Mesothelial cell of epicardium (in vitro differentiated cells): ENCODE measurements around the gene SLC38A2. TPM values are rescaled to one million over a fixed set of nuclear protein-coding genes. Genes with fewer than 3 reads are reported as not detected.

Experiments used
- DNase-seq, 2 experiments: peaks; one replicate each; pipeline ENCODE4 v3.0.0; 2021; ENCODE audit warnings: low spot score in 2 of 2; ENCODE audit not compliant: unreplicated experiment in 2 of 2
- H3K27ac Mint-ChIP-seq: 2 replicates; pipeline ENCODE4 v1.8.0; 2021; ENCODE audit warnings: mixed read lengths
- H3K27me3 Mint-ChIP-seq: 2 replicates; pipeline ENCODE4 v1.8.0; 2021; ENCODE audit warnings: low read depth, mixed read lengths
- H3K36me3 Mint-ChIP-seq: 2 replicates; pipeline ENCODE4 v1.8.0; 2021; ENCODE audit warnings: mixed read lengths
- H3K4me1 Mint-ChIP-seq: 2 replicates; pipeline ENCODE4 v1.8.0; 2021; ENCODE audit warnings: mixed read lengths
- H3K4me3 Mint-ChIP-seq: 2 replicates; pipeline ENCODE4 v1.8.0; 2021; ENCODE audit warnings: mild to moderate bottlenecking, moderate library complexity, mixed read lengths
- H3K9me3 Mint-ChIP-seq: 2 replicates; pipeline ENCODE4 v1.8.0; 2021; ENCODE audit warnings: mixed read lengths
- total RNA-seq: library from RNA; stranded (reverse); gene quantifications from 3 replicates; pipeline ENCODE4 v1.2.1, GENCODE V29; 2021
- TF ChIP-seq, protein P1 (sequence below): fragments of 200-600 bp; sonication (generic); IDR thresholded peaks from one replicate; pipeline ENCODE4 v1.5.0; 2021; ENCODE audit warnings: antibody characterized with exemption; ENCODE audit not compliant: unreplicated experiment

Gene SLC38A2
- total RNA-seq, 1 donor from 2014 or later, result 256 TPM

- no peak overlapping the region for H3K27ac Mint-ChIP-seq
- H3K36me3 Mint-ChIP-seq, result peaks cover 7% of the 10 kb centered on the region
- no peak for DNase-seq
- H3K9me3 Mint-ChIP-seq, result no peaks in the 10 kb centered on the region
- no peak overlapping the region for H3K4me3 Mint-ChIP-seq
- TF ChIP-seq, protein P1, sequence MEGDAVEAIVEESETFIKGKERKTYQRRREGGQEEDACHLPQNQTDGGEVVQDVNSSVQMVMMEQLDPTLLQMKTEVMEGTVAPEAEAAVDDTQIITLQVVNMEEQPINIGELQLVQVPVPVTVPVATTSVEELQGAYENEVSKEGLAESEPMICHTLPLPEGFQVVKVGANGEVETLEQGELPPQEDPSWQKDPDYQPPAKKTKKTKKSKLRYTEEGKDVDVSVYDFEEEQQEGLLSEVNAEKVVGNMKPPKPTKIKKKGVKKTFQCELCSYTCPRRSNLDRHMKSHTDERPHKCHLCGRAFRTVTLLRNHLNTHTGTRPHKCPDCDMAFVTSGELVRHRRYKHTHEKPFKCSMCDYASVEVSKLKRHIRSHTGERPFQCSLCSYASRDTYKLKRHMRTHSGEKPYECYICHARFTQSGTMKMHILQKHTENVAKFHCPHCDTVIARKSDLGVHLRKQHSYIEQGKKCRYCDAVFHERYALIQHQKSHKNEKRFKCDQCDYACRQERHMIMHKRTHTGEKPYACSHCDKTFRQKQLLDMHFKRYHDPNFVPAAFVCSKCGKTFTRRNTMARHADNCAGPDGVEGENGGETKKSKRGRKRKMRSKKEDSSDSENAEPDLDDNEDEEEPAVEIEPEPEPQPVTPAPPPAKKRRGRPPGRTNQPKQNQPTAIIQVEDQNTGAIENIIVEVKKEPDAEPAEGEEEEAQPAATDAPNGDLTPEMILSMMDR, result no peak
- peaks cover 11% of the 10 kb centered on the region for H3K4me1 Mint-ChIP-seq
- H3K27me3 Mint-ChIP-seq, result no peaks in the 10 kb centered on the region
These were observed 18.3 kb downstream of the SLC38A2 start for GRCh38 chr12:46354111-46354801.

DNA sequence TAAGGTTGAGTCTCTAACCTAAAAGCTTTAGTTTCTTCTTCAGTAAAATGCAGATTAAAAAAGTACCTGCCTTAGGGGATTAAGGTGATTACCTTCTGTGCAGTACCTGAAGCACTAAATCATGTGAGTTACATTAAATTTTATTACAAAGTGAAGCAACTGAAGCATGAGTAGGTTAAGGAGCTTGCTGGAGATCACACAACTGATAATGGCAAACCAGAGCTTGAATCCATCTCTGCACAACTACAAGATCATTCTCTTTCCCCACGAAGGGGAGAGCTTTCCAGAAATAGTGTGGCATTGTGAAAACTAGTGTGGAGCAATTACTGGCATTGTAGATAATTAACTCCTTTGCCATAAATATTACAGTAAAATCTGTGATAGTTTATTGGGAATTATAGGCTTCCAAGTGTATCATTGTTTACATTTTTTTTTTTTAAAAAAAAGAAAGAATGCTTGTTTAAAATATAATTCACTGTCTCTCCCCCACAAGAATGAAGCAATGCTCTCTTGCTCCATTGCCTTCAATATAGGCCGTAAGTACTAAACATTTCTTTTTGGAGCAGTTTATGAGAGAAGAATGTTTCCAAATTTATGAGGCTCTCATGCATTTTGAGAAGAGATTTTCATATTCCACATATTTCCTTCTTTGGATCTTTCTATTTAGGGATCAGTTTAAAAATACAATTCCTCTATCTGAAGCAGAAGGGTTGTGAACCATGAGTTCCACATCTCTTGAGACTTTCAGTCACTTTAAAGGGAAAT lies 20.5 kb downstream of the SLC38A2 start:
- no peaks in the 10 kb centered on the region for H3K9me3 Mint-ChIP-seq
- no peaks in the 10 kb centered on the region for H3K27me3 Mint-ChIP-seq
- no peak for DNase-seq

GRCh38 chr12:46351138-46351537 lies 21.4 kb downstream of the SLC38A2 start:
- no peaks in the 10 kb centered on the region for H3K27me3 Mint-ChIP-seq
- no peaks in the 10 kb centered on the region for H3K9me3 Mint-ChIP-seq
- H3K4me1 Mint-ChIP-seq, result peaks cover 4% of the 10 kb centered on the region
- no peak for DNase-seq
- TF ChIP-seq, protein P1, result no peak
- H3K27ac Mint-ChIP-seq, result no peak overlapping the region
- no peaks in the 10 kb centered on the region for H3K36me3 Mint-ChIP-seq
- no peak overlapping the region for H3K4me3 Mint-ChIP-seq

More for the DNA sequence above, 20.5 kb downstream of the SLC38A2 start:
- Mint-ChIP-seq H3K27ac (no peak overlapping the region), H3K4me1 (peaks cover 4% of the 10 kb centered on the region), H3K4me3 (no peak overlapping the region), H3K36me3 (no peaks in the 10 kb centered on the region)
- TF ChIP-seq, protein P1, result no peak

GRCh38 chr12:46349253-46349652 lies 23.3 kb downstream of the SLC38A2 start:
- Mint-ChIP-seq H3K27me3 (no peaks in the 10 kb centered on the region), H3K27ac (no peak overlapping the region), H3K4me1 (peaks cover 4% of the 10 kb centered on the region), H3K36me3 (no peaks in the 10 kb centered on the region), H3K9me3 (no peaks in the 10 kb centered on the region), H3K4me3 (no peak overlapping the region)
- no peak for DNase-seq
- TF ChIP-seq, protein P1, result no peak

DNA sequence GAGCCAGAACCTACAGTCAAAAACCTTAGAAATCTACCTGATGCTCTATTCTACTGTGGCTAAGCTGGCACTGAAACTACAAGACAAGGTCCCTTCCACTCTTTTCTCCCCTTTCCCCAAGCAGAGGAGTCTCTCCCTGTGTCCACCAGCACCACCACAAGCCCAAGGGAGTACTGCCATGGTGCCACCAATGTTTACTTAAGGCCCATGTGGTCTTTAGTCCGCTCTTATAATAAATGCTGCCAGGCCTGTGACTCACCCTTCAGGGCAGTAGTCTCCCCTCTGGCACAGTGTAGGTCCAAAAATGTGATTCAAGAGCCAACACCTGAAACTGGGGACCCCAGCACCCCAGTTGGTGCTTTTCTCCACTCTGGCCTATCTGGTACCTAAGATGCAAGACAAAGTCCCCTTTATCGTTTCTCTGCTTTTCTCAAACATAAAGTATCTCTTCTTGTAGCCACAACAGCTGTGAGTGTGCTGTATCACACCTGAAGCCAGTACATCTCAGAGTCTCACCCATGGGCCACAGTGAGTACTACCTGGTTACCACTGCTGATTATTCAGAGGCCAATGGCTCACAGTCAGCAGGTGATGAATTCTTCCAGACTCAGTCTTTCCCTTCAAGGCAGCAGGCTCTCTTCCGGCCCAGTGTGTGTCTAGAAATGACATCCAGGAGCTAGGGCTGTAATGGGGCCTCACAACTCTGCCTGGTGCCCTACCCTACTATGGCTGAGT lies 29.3 kb downstream of the SLC38A2 start:
- Mint-ChIP-seq H3K9me3 (peaks cover 23% of the 10 kb centered on the region), H3K4me3 (no peak overlapping the region), H3K36me3 (no peaks in the 10 kb centered on the region), H3K27me3 (no peaks in the 10 kb centered on the region), H3K27ac (no peak overlapping the region), H3K4me1 (no peaks in the 10 kb centered on the region)
- TF ChIP-seq, protein P1, result no peak
- no peak for DNase-seq
